HepG2 (cell line): Measurements from ENCODE around the gene DCST2.

Source experiments
- CTCF ChIP-seq: sonication (generic); formaldehyde crosslinking; IDR thresholded peaks from 2 replicates; pipeline ENCODE4 v1.5.0; 2020; ENCODE audit warnings: mild to moderate bottlenecking, missing genetic modification reagents, moderate library complexity
- GATA4 ChIP-seq: sonication (generic); IDR thresholded peaks from 2 replicates; pipeline ENCODE4 v1.6.1; 2016; ENCODE audit warnings: antibody characterized with exemption, low read depth, borderline replicate concordance
- JUN ChIP-seq: sonication (generic); formaldehyde crosslinking; IDR thresholded peaks from 2 replicates; pipeline ENCODE4 v1.4.0; 2020; ENCODE audit warnings: mild to moderate bottlenecking, missing genetic modification reagents
- ZSCAN30 ChIP-seq: sonication (generic); formaldehyde crosslinking; IDR thresholded peaks from 2 replicates; pipeline ENCODE4 v1.5.0; 2020; ENCODE audit warnings: mild to moderate bottlenecking, missing genetic modification reagents
- TF ChIP-seq, protein P1 (sequence below): sonication (generic); formaldehyde crosslinking; IDR thresholded peaks from 2 replicates; pipeline ENCODE4 v1.4.0; 2020; ENCODE audit warnings: missing genetic modification reagents
- TF ChIP-seq, protein P2 (sequence below): sonication (generic); formaldehyde crosslinking; IDR thresholded peaks from 2 replicates; pipeline ENCODE4 v1.4.0; 2020; ENCODE audit warnings: missing genetic modification reagents, borderline replicate concordance
- TF ChIP-seq, protein P3 (sequence below): sonication (generic); formaldehyde crosslinking; IDR thresholded peaks from 2 replicates; pipeline ENCODE4 v1.4.0; 2020; ENCODE audit warnings: missing genetic modification reagents, borderline replicate concordance

DNA sequence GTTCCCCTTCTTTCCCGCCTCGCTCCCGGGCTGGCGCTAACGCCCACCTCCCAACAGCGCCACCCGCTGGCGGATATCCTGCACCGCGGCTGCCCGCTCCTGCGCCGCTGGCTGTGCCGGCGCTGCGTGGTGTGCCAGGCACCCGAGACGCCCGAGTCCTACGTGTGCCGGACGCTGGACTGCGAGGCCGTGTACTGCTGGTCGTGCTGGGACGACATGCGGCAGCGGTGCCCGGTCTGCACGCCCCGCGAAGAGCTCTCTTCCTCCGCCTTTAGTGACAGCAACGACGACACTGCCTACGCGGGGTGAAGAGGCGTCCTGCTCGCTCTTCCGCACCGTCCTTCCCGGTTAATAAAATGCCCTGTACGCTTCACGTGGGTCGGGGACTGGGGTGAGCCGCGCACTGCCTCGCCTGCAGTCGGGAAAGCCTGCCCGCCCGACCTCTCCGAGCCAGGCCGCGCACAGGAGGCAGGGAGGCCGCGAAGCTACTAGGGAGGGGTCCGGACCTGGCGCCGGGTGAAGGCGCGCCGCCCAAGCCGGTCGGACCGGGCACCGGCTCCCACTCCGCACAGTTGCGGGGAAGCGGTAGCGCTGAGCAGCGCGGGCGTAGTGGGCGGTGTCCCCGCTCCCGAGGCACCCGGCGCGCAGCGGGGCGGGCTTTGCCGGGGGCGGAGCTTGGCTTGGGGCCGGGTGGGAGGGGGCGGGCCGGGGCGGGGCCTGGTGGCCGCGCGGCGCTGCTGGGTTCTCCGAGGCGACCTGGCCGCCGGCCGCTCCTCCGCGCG is 17.2 kb upstream of the DCST2 start, which contains the start of gene ADAM15:
- TF ChIP-seq, protein P1, sequence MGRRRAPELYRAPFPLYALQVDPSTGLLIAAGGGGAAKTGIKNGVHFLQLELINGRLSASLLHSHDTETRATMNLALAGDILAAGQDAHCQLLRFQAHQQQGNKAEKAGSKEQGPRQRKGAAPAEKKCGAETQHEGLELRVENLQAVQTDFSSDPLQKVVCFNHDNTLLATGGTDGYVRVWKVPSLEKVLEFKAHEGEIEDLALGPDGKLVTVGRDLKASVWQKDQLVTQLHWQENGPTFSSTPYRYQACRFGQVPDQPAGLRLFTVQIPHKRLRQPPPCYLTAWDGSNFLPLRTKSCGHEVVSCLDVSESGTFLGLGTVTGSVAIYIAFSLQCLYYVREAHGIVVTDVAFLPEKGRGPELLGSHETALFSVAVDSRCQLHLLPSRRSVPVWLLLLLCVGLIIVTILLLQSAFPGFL (CRISPR knock-in tag), result no peak
- TF ChIP-seq ZSCAN30 (CRISPR knock-in tag) (no peak), CTCF (CRISPR knock-in tag) (peak; percentile 99), GATA4 (0 out of 2 replicates have a peak, but pooled peaks have one; percentile 29), JUN (CRISPR knock-in tag) (no peak)
- TF ChIP-seq, protein P2, sequence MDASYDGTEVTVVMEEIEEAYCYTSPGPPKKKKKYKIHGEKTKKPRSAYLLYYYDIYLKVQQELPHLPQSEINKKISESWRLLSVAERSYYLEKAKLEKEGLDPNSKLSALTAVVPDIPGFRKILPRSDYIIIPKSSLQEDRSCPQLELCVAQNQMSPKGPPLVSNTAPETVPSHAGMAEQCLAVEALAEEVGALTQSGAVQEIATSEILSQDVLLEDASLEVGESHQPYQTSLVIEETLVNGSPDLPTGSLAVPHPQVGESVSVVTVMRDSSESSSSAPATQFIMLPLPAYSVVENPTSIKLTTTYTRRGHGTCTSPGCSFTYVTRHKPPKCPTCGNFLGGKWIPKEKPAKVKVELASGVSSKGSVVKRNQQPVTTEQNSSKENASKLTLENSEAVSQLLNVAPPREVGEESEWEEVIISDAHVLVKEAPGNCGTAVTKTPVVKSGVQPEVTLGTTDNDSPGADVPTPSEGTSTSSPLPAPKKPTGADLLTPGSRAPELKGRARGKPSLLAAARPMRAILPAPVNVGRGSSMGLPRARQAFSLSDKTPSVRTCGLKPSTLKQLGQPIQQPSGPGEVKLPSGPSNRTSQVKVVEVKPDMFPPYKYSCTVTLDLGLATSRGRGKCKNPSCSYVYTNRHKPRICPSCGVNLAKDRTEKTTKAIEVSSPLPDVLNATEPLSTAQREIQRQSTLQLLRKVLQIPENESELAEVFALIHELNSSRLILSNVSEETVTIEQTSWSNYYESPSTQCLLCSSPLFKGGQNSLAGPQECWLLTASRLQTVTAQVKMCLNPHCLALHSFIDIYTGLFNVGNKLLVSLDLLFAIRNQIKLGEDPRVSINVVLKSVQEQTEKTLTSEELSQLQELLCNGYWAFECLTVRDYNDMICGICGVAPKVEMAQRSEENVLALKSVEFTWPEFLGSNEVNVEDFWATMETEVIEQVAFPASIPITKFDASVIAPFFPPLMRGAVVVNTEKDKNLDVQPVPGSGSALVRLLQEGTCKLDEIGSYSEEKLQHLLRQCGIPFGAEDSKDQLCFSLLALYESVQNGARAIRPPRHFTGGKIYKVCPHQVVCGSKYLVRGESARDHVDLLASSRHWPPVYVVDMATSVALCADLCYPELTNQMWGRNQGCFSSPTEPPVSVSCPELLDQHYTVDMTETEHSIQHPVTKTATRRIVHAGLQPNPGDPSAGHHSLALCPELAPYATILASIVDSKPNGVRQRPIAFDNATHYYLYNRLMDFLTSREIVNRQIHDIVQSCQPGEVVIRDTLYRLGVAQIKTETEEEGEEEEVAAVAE (CRISPR knock-in tag), result no peak
- TF ChIP-seq, protein P3, sequence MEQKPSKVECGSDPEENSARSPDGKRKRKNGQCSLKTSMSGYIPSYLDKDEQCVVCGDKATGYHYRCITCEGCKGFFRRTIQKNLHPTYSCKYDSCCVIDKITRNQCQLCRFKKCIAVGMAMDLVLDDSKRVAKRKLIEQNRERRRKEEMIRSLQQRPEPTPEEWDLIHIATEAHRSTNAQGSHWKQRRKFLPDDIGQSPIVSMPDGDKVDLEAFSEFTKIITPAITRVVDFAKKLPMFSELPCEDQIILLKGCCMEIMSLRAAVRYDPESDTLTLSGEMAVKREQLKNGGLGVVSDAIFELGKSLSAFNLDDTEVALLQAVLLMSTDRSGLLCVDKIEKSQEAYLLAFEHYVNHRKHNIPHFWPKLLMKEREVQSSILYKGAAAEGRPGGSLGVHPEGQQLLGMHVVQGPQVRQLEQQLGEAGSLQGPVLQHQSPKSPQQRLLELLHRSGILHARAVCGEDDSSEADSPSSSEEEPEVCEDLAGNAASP (CRISPR knock-in tag), result peak; percentile 50; the same call in 1 of the 2 replicates
